Stimulated activated naive B cell treated with anti-CD40 and anti-IgM and Interleukin-4, amounts not matched to agents 10 μg/mL and 1 μg/mL and 100 μg/mL, for 72 hours (primary cell): ENCODE data around the gene EDN2.

Experiments
- ATAC-seq, 2 donors: fragments of 150-1000 bp; cut with Tn5 transposase; replicated peaks; 2 replicates each; pipeline ENCODE4 v1.10.0; 2021; ENCODE audit warnings: moderate library complexity in 1 of 2
- DNase-seq: peaks from one replicate; pipeline ENCODE4 v3.0.0; 2021
- H3K27ac Mint-ChIP-seq: one replicate; pipeline ENCODE4 v1.8.0; 2022; ENCODE audit warnings: mild to moderate bottlenecking, mixed read lengths
- H3K27me3 Mint-ChIP-seq, 2 donors: one replicate each; pipeline ENCODE4 v1.8.0; 2022; ENCODE audit warnings: mixed read lengths in 2 of 2
- H3K36me3 Mint-ChIP-seq, 2 donors: one replicate each; pipeline ENCODE4 v1.8.0; 2022; ENCODE audit warnings: mixed read lengths in 2 of 2, mild to moderate bottlenecking in 1 of 2
- H3K4me1 Mint-ChIP-seq, 2 donors: one replicate each; pipeline ENCODE4 v1.8.0; 2022; ENCODE audit warnings: mixed read lengths in 2 of 2, mild to moderate bottlenecking in 1 of 2
- H3K4me3 Mint-ChIP-seq, 2 donors: one replicate each; pipeline ENCODE4 v1.8.0; 2022; ENCODE audit warnings: mild to moderate bottlenecking in 2 of 2, mixed read lengths in 2 of 2, moderate library complexity in 1 of 2
- H3K9me3 Mint-ChIP-seq, 2 donors: one replicate each; pipeline ENCODE4 v1.8.0; 2022; ENCODE audit warnings: mixed read lengths in 2 of 2, mild to moderate bottlenecking in 1 of 2

Gene EDN2

GRCh38 chr1:41484402-41485241 lies at the start of gene EDN2:
EDN2 (minus strand) TSS chr1:41484683; CDS start chr1:41484601, 82 bp downstream.
- Mint-ChIP-seq H3K9me3 (peaks cover 0 to 4% of the 10 kb centered on the region in 2 donors), H3K27me3 (peaks cover 31 to 56% of the 10 kb centered on the region in 2 donors), H3K4me1 (peaks cover 14 to 21% of the 10 kb centered on the region in 2 donors), H3K4me3 (no peak within 1 kb of the TSS), H3K36me3 (no peaks in the 10 kb centered on the region), H3K27ac (no peak within 1 kb of the TSS)
- ATAC-seq (peak; percentile 35 to 44), DNase-seq (no peak)

GRCh38 chr1:41533731-41534080 lies 49.2 kb upstream of the EDN2 start:
- Mint-ChIP-seq H3K36me3 (peaks cover 70 to 90% of the 10 kb centered on the region in 2 donors), H3K4me1 (peaks cover 39 to 50% of the 10 kb centered on the region in 2 donors), H3K4me3 (peak overlapping the region in 1 of 2 donors; percentile 2), H3K27ac (peak overlapping the region; percentile 33), H3K27me3 (no peaks in the 10 kb centered on the region), H3K9me3 (no peaks in the 10 kb centered on the region)
- ATAC-seq (no peak), DNase-seq (no peak)

- Mint-ChIP-seq H3K27ac (peak overlapping the region; percentile 33), H3K27me3 (no peaks in the 10 kb centered on the region), H3K36me3 (peaks cover 70 to 89% of the 10 kb centered on the region in 2 donors), H3K4me3 (no peak overlapping the region), H3K4me1 (peaks cover 34 to 46% of the 10 kb centered on the region in 2 donors), H3K9me3 (no peaks in the 10 kb centered on the region)
- no peak for DNase-seq
- ATAC-seq, result no peak
These were observed 48.7 kb upstream of the EDN2 start for GRCh38 chr1:41533016-41533730.

GRCh38 chr1:41532206-41532975 lies 47.9 kb upstream of the EDN2 start:
- no peaks in the 10 kb centered on the region for H3K27me3 Mint-ChIP-seq
- H3K36me3 Mint-ChIP-seq, result peaks cover 65 to 87% of the 10 kb centered on the region in 2 donors
- no peak for ATAC-seq
- no peak overlapping the region for H3K27ac Mint-ChIP-seq
- DNase-seq, result no peak
- no peak overlapping the region for H3K4me3 Mint-ChIP-seq
- H3K4me1 Mint-ChIP-seq, result peaks cover 26 to 44% of the 10 kb centered on the region in 2 donors
- H3K9me3 Mint-ChIP-seq, result peaks cover 0 to 2% of the 10 kb centered on the region in 2 donors

- peaks cover 66 to 89% of the 10 kb centered on the region in 2 donors for H3K36me3 Mint-ChIP-seq
- H3K27ac Mint-ChIP-seq, result peak overlapping the region; percentile 66
- peaks cover 3 to 6% of the 10 kb centered on the region in 2 donors for H3K9me3 Mint-ChIP-seq
These were observed 45.9 kb upstream of the EDN2 start for GRCh38 chr1:41530411-41530810.

GRCh38 chr1:41529621-41530395 lies 45.3 kb upstream of the EDN2 start:
- Mint-ChIP-seq H3K27ac (peak overlapping the region; percentile 57), H3K36me3 (peaks cover 61 to 89% of the 10 kb centered on the region in 2 donors), H3K9me3 (peaks cover 3 to 6% of the 10 kb centered on the region in 2 donors), H3K27me3 (no peaks in the 10 kb centered on the region), H3K4me3 (no peak overlapping the region), H3K4me1 (peaks cover 21 to 46% of the 10 kb centered on the region in 2 donors)
- ATAC-seq (no peak), DNase-seq (no peak)

More at GRCh38 chr1:41530411-41530810, 45.9 kb upstream of the EDN2 start:
- Mint-ChIP-seq H3K4me3 (no peak overlapping the region), H3K27me3 (no peaks in the 10 kb centered on the region), H3K4me1 (peaks cover 21 to 46% of the 10 kb centered on the region in 2 donors)
- DNase-seq (no peak), ATAC-seq (no peak)

GRCh38 chr1:41528726-41529605 lies 44.5 kb upstream of the EDN2 start:
- Mint-ChIP-seq H3K27ac (peak overlapping the region; percentile 44), H3K4me3 (peak overlapping the region in 1 of 2 donors; percentile 30), H3K36me3 (peaks cover 57 to 87% of the 10 kb centered on the region in 2 donors), H3K27me3 (no peaks in the 10 kb centered on the region), H3K4me1 (peaks cover 21 to 43% of the 10 kb centered on the region in 2 donors), H3K9me3 (peaks cover 3 to 6% of the 10 kb centered on the region in 2 donors)
- no peak for ATAC-seq
- DNase-seq, result no peak

- DNase-seq, result no peak
- Mint-ChIP-seq H3K4me1 (peaks cover 21 to 38% of the 10 kb centered on the region in 2 donors), H3K36me3 (peaks cover 56 to 85% of the 10 kb centered on the region in 2 donors), H3K27me3 (no peaks in the 10 kb centered on the region), H3K27ac (no peak overlapping the region), H3K4me3 (no peak overlapping the region), H3K9me3 (peaks cover 3 to 6% of the 10 kb centered on the region in 2 donors)
- no peak for ATAC-seq
These were observed 43.6 kb upstream of the EDN2 start for GRCh38 chr1:41528106-41528505.

- H3K4me1 Mint-ChIP-seq, result peaks cover 15 to 38% of the 10 kb centered on the region in 2 donors
- peaks cover 3 to 6% of the 10 kb centered on the region in 2 donors for H3K9me3 Mint-ChIP-seq
- peaks cover 59 to 85% of the 10 kb centered on the region in 2 donors for H3K36me3 Mint-ChIP-seq
- H3K4me3 Mint-ChIP-seq, result peak overlapping the region in 1 of 2 donors; percentile 33
- no peak for DNase-seq
- no peak overlapping the region for H3K27ac Mint-ChIP-seq
- no peaks in the 10 kb centered on the region for H3K27me3 Mint-ChIP-seq
- ATAC-seq, result no peak
These were observed 42.6 kb upstream of the EDN2 start for GRCh38 chr1:41526956-41527561.

- no peak overlapping the region for H3K4me3 Mint-ChIP-seq
- H3K27ac Mint-ChIP-seq, result peak overlapping the region; percentile 21
- peaks cover 3 to 6% of the 10 kb centered on the region in 2 donors for H3K9me3 Mint-ChIP-seq
- no peaks in the 10 kb centered on the region for H3K27me3 Mint-ChIP-seq
- peaks cover 55 to 86% of the 10 kb centered on the region in 2 donors for H3K36me3 Mint-ChIP-seq
- ATAC-seq (no peak), DNase-seq (no peak)
- peaks cover 12 to 31% of the 10 kb centered on the region in 2 donors for H3K4me1 Mint-ChIP-seq
These were observed 41.6 kb upstream of the EDN2 start for GRCh38 chr1:41525891-41526587.

GRCh38 chr1:41524676-41525675 lies 40.5 kb upstream of the EDN2 start:
- H3K27ac Mint-ChIP-seq, result peak overlapping the region; percentile 14
- no peak overlapping the region for H3K4me3 Mint-ChIP-seq
- H3K4me1 Mint-ChIP-seq, result peaks cover 9 to 24% of the 10 kb centered on the region in 2 donors
- peaks cover 3 to 6% of the 10 kb centered on the region in 2 donors for H3K9me3 Mint-ChIP-seq
- no peak for ATAC-seq
- DNase-seq, result no peak
- peaks cover 50 to 81% of the 10 kb centered on the region in 2 donors for H3K36me3 Mint-ChIP-seq
- no peaks in the 10 kb centered on the region for H3K27me3 Mint-ChIP-seq
